VCaP (cell line): ENCODE data around the gene COL5A1.
"Not testable (repeated sequence)": the region's sequence is repeated elsewhere in the genome, so short reads cannot be mapped to it uniquely, and the experiment has no call there.

Experiments used
- H3K27ac ChIP-seq: fragments of 450-650 bp; 2 replicates; pipeline ENCODE4 v1.5.1; 2017
- CTCF ChIP-seq: fragments of 450-650 bp; conservative IDR thresholded peaks from 2 replicates; pipeline ENCODE4 v1.5.1; 2017; ENCODE audit warnings: mild to moderate bottlenecking, moderate library complexity

The COL5A1 gene

GRCh38 chr9:134702291-134702690 is 60.7 kb downstream of the COL5A1 start:
- H3K27ac ChIP-seq = no peak overlapping the region
- TF ChIP-seq CTCF = no peak

- H3K27ac ChIP-seq = not testable (repeated sequence)
Observed at GRCh38 chr9:134703730-134704114, 62.1 kb downstream of the COL5A1 start.

- H3K27ac ChIP-seq = no peak overlapping the region
- TF ChIP-seq CTCF = no peak
Observed at GRCh38 chr9:134704498-134704897, 62.9 kb downstream of the COL5A1 start.

GRCh38 chr9:134705786-134706185 is 64.2 kb downstream of the COL5A1 start:
- no peak for TF ChIP-seq CTCF
- H3K27ac ChIP-seq = no peak overlapping the region

GRCh38 chr9:134706522-134706921 is 64.9 kb downstream of the COL5A1 start:
- no peak for TF ChIP-seq CTCF
- no peak overlapping the region for H3K27ac ChIP-seq

- H3K27ac ChIP-seq = no peak overlapping the region
Observed at GRCh38 chr9:134707031-134707680, 65.6 kb downstream of the COL5A1 start.

GRCh38 chr9:134707731-134708671 is 66.4 kb downstream of the COL5A1 start:
- no peak overlapping the region for H3K27ac ChIP-seq
- no peak for TF ChIP-seq CTCF

More at GRCh38 chr9:134707031-134707680, 65.6 kb downstream of the COL5A1 start:
- no peak for TF ChIP-seq CTCF

- no peak for TF ChIP-seq CTCF
- H3K27ac ChIP-seq = no peak overlapping the region
Observed at GRCh38 chr9:134708672-134709038, 67.1 kb downstream of the COL5A1 start.
